Testis (tissue), 2 donors: Measurements from ENCODE around the gene ACTR1B.

Source experiments
- CTCF ChIP-seq, 3 experiments: fragments of 450-650 bp in 2 of 3; fragments of 200-600 bp in 1 of 3; sonication (generic) in 1 of 3; IDR thresholded peaks; one replicate each; pipeline ENCODE4 v1.5.1; 2016 to 2019; ENCODE audit warnings: antibody characterized with exemption in 3 of 3, mild to moderate bottlenecking in 2 of 3, moderate library complexity in 1 of 3
- POLR2A ChIP-seq: fragments of 450-650 bp; IDR thresholded peaks from one replicate; pipeline ENCODE4 v1.6.1; 2017; ENCODE audit warnings: antibody characterized with exemption, mild to moderate bottlenecking, moderate library complexity

- TF ChIP-seq CTCF (IDR thresholded peaks at IDR 0.05) (no peak), POLR2A (no peak)
Measured at GRCh38 chr2:97693476-97693875, 29.6 kb upstream of the ACTR1B start.
